Effector CD4-positive, alpha-beta T cell (primary cell): Measurements from ENCODE around the gene MTMR6.
"Not testable (repeated sequence)": the region's sequence is repeated elsewhere in the genome, so short reads cannot be mapped to it uniquely, and the experiment has no call there.

Source experiments
- DNase-seq: peaks from one replicate; pipeline ENCODE4 v3.0.0-alpha.2; 2020
- total RNA-seq: gene quantifications from one replicate; lab custom pipeline; 2026; lab: John Stamatoyannopoulos, UW

Gene MTMR6
- 99.4 reads per million, percentile 82 among the genes with 10 or more reads in this experiment for total RNA-seq

GRCh38 chr13:25286969-25287961 is at the start of gene MTMR6:
Gene MTMR6 (minus strand): TSS chr13:25287488. CDS start chr13:25287247, 241 bp downstream.
- peak; percentile 90 for DNase-seq

- no peak for DNase-seq
These were observed 48.6 kb upstream of the MTMR6 start for GRCh38 chr13:25335856-25336255.

GRCh38 chr13:25330541-25330940 is 43.3 kb upstream of the MTMR6 start:
- no peak for DNase-seq

- no peak for DNase-seq
These were observed 42.4 kb upstream of the MTMR6 start for GRCh38 chr13:25329706-25330105.

GRCh38 chr13:25324100-25324499 is 36.8 kb upstream of the MTMR6 start:
- no peak for DNase-seq

GRCh38 chr13:25319771-25320170 is 32.5 kb upstream of the MTMR6 start:
- no peak for DNase-seq

GRCh38 chr13:25318946-25319345 is 31.7 kb upstream of the MTMR6 start:
- DNase-seq: not testable (repeated sequence)

GRCh38 chr13:25310891-25311290 is 23.6 kb upstream of the MTMR6 start:
- no peak for DNase-seq

- no peak for DNase-seq
These were observed 19.6 kb upstream of the MTMR6 start for GRCh38 chr13:25306671-25307464.

- no peak for DNase-seq
These were observed 14.8 kb upstream of the MTMR6 start for GRCh38 chr13:25302121-25302520.

GRCh38 chr13:25301347-25302113 is 14.2 kb upstream of the MTMR6 start, which contains the start of gene NUP58:
Gene NUP58 (plus strand): TSS chr13:25301625. CDS start chr13:25301774, 149 bp downstream.
- peak; percentile 92 for DNase-seq

- no peak for DNase-seq
These were observed 13.6 kb upstream of the MTMR6 start for GRCh38 chr13:25300861-25301346.

GRCh38 chr13:25295701-25296100 is 8.4 kb upstream of the MTMR6 start:
- DNase-seq: no peak

GRCh38 chr13:25295228-25295627 is 7.9 kb upstream of the MTMR6 start:
- DNase-seq: no peak

GRCh38 chr13:25292301-25292700 is 5.0 kb upstream of the MTMR6 start:
- no peak for DNase-seq

- DNase-seq: no peak
These were observed 4.4 kb upstream of the MTMR6 start for GRCh38 chr13:25291691-25292090.

GRCh38 chr13:25288966-25289365 is 1.7 kb upstream of the MTMR6 start:
- no peak for DNase-seq

GRCh38 chr13:25286308-25286968 is 850 bp downstream of the MTMR6 start:
- DNase-seq: peak; percentile 30

- DNase-seq: no peak
These were observed 5.4 kb downstream of the MTMR6 start for GRCh38 chr13:25281935-25282332.

- no peak for DNase-seq
These were observed 5.9 kb downstream of the MTMR6 start for GRCh38 chr13:25281193-25281934.

- no peak for DNase-seq
These were observed 6.9 kb downstream of the MTMR6 start for GRCh38 chr13:25280396-25280795.
